SK-N-MC (cell line): ENCODE data around the gene CDH9.

Experiments
- EZH2 ChIP-seq: fragments of 200-600 bp; sonication (generic); IDR thresholded peaks from one replicate; pipeline ENCODE4 v1.6.1; 2017; ENCODE audit warnings: antibody characterized with exemption
- POLR2AphosphoS5 ChIP-seq: IDR thresholded peaks from 2 replicates; pipeline ENCODE4 v1.6.1; 2012; ENCODE audit warnings: mild to moderate bottlenecking, low read depth, low read length, borderline replicate concordance

- no peak for TF ChIP-seq EZH2
- TF ChIP-seq POLR2AphosphoS5: no peak
These were observed 116.9 kb downstream of the CDH9 start for GRCh38 chr5:26921439-26921838.
